ENCODE results near the gene SMAGP. TPM values are rescaled to one million over a fixed set of nuclear protein-coding genes. Genes with fewer than 3 reads are reported as not detected.

The SMAGP gene
- total and polyA plus RNA-seq, 2 donors (not counting 3 experiments of a cell fraction or from before 2014, with no cell fraction given) = 21.4 to 26.2 TPM

DNA sequence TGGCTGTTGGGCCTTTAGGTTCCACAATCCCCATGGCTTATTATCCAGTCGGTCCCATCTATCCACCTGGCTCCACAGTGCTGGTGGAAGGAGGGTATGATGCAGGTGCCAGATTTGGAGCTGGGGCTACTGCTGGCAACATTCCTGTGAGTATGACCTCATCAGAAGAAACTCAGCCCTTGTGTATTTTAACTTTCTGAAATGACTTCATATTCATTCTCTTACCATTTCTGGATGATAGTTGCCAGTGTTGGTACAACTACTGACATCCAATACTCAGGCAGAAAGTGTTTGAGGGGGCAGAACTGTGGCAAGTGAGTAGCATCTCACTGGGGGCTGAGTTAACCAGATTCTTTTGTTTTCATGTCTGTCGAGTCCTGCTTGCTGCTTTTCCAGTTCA, 29.2 kb downstream of the SMAGP start:
- intact Hi-C loops (cut with micrococcal nuclease) (no loop called here), dilution Hi-C loops (cut with MboI; ENCODE audit: extremely low pct_ligation_motif_present, low sequenced_read_pairs) (no loop called here)
- Histone ChIP-seq H3K4me3 (replicated peaks in 1 of 3; ENCODE audit: insufficient read depth in 1 of 3, low read depth in 1 of 3, low read length in 3 of 3) (no peak overlapping the region), H3K79me2 (ENCODE audit: control insufficient read depth, insufficient read depth, low read length) (peaks cover 19% of the 10 kb centered on the region), H2AFZ (ENCODE audit: low read depth, low read length) (no peak overlapping the region), H3K4me1 (ENCODE audit: control insufficient read depth, extremely low read depth, insufficient read depth, low read length) (peaks cover 16% of the 10 kb centered on the region), H3K9ac (replicated peaks; ENCODE audit: extremely low read depth, insufficient read depth, low read length) (no peak overlapping the region), H3K9me3 (replicated peaks; ENCODE audit: control insufficient read depth, insufficient read depth, low read length) (no peaks in the 10 kb centered on the region), H3K27me3 (ENCODE audit: control insufficient read depth in 2 of 2, insufficient read depth in 2 of 2, low read length in 2 of 2) (no peaks in the 10 kb centered on the region), H3K27ac (ENCODE audit: insufficient read depth, low read depth, low read length) (no peak overlapping the region), H3K4me2 (ENCODE audit: insufficient read depth, low read length) (no peak overlapping the region), H3K9me1 (replicated peaks; ENCODE audit: control insufficient read depth, extremely low read depth, insufficient read depth, low read length) (no peaks in the 10 kb centered on the region), H3K36me3 (ENCODE audit: control insufficient read depth in 2 of 2, extremely low read depth in 1 of 2, insufficient read depth in 2 of 2, low read length in 2 of 2) (peaks cover 16 to 29% of the 10 kb centered on the region in 2 experiments), H4K20me1 (replicated peaks; ENCODE audit: control insufficient read depth, extremely low read depth, insufficient read depth, low read length) (no peaks in the 10 kb centered on the region)
- POLR2A ChIA-PET = interaction anchor here (0.6 kb wide), 1 partner anchor 10 kb away, joined by 3 read pairs; no protein-coding TSS in a partner anchor
- CTCF ChIA-PET = interaction anchor here (1.6 to 2.5 kb wide), 3 partner anchors 12 to 100 kb away, joined by 6 to 10 read pairs (median 8); partner anchors contain the start of gene POU6F1
- no peak for FAIRE-seq
- DNase-seq (ENCODE audit: low read depth, low spot score) = no peak
- no peak for TF ChIP-seq GATA2 (IDR thresholded peaks at IDR 0.05; ENCODE audit: insufficient read depth, insufficient read length, low read depth, low read length)
- no TSS peak for BruUV-seq (replicated peaks)

DNA sequence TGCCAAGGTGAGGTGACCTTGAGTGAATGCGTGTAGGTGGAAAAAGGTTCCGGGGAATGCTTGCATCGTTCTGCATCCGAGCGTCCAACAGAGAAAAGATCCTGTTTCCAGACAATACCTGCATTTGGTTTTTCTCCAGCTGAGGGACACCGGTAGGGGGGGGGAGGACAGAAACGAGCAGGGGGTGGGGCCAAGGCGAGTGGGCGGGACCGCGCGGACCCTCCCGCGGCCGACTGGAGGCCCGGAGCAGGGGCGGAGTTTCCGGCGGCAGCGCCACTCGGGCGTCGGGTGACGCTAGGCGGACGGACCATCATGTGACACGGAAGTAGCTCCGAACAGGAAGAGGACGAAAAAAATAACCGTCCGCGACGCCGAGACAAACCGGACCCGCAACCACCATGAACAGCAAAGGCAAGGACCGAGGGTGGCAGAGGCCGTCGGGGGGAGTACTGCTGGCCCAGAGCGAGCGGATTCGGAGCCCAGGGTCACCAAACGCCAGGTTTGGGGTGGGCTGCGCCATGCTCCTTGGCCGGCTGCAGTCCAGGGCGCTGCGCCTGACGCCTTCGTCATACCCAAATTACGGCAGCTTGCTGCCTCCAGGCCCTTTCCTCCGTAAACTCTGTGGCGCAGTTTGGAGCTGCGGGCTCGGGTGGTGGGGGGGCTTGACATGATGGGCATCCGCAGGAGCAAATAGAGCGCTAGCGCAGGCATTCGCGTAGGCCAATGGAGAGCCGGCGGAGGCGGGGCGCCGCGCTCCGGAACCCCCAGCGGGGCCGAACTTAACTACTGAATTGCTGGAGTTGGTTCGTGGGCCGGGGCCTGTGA, 31.5 kb downstream of the SMAGP start, which contains the start of gene DAZAP2:
Gene DAZAP2, plus strand, starts transcription at position 317 of the 825 bp plus-strand sequence. Its CDS starts 82 bp downstream, at position 399.
- FAIRE-seq (peak; percentile 96), DNase-seq (ENCODE audit: low read depth, low spot score) (peak; percentile 96)
- Histone ChIP-seq H3K79me2 (ENCODE audit: control insufficient read depth, insufficient read depth, low read length) (peaks cover 19% of the 10 kb centered on the region), H3K27me3 (ENCODE audit: control insufficient read depth in 2 of 2, insufficient read depth in 2 of 2, low read length in 2 of 2) (no peaks in the 10 kb centered on the region), H4K20me1 (replicated peaks; ENCODE audit: control insufficient read depth, extremely low read depth, insufficient read depth, low read length) (no peaks in the 10 kb centered on the region), H3K9me3 (replicated peaks; ENCODE audit: control insufficient read depth, insufficient read depth, low read length) (no peaks in the 10 kb centered on the region), H2AFZ (ENCODE audit: low read depth, low read length) (peak within 1 kb of the TSS; percentile 69), H3K9ac (replicated peaks; ENCODE audit: extremely low read depth, insufficient read depth, low read length) (peak within 1 kb of the TSS; percentile 95), H3K4me3 (replicated peaks in 1 of 3; ENCODE audit: insufficient read depth in 1 of 3, low read depth in 1 of 3, low read length in 3 of 3) (peak within 1 kb of the TSS; percentile 11 to 97 (median 66)), H3K4me2 (ENCODE audit: insufficient read depth, low read length) (peak within 1 kb of the TSS; percentile 79), H3K9me1 (replicated peaks; ENCODE audit: control insufficient read depth, extremely low read depth, insufficient read depth, low read length) (no peaks in the 10 kb centered on the region), H3K27ac (ENCODE audit: insufficient read depth, low read depth, low read length) (peak within 1 kb of the TSS; percentile 85), H3K4me1 (ENCODE audit: control insufficient read depth, extremely low read depth, insufficient read depth, low read length) (peaks cover 12% of the 10 kb centered on the region), H3K36me3 (ENCODE audit: control insufficient read depth in 2 of 2, extremely low read depth in 1 of 2, insufficient read depth in 2 of 2, low read length in 2 of 2) (peaks cover 16 to 20% of the 10 kb centered on the region in 2 experiments)
- TF ChIP-seq, protein P1, sequence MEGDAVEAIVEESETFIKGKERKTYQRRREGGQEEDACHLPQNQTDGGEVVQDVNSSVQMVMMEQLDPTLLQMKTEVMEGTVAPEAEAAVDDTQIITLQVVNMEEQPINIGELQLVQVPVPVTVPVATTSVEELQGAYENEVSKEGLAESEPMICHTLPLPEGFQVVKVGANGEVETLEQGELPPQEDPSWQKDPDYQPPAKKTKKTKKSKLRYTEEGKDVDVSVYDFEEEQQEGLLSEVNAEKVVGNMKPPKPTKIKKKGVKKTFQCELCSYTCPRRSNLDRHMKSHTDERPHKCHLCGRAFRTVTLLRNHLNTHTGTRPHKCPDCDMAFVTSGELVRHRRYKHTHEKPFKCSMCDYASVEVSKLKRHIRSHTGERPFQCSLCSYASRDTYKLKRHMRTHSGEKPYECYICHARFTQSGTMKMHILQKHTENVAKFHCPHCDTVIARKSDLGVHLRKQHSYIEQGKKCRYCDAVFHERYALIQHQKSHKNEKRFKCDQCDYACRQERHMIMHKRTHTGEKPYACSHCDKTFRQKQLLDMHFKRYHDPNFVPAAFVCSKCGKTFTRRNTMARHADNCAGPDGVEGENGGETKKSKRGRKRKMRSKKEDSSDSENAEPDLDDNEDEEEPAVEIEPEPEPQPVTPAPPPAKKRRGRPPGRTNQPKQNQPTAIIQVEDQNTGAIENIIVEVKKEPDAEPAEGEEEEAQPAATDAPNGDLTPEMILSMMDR (IDR thresholded peaks at IDR 0.05; ENCODE audit: extremely low read depth in 1 of 2, insufficient read depth in 1 of 2, low read depth in 1 of 2, low read length in 2 of 2) = peak in 1 of 2 donors; percentile 31
- TF ChIP-seq MYC (IDR thresholded peaks at IDR 0.05; ENCODE audit: low read depth, low read length) (no peak), GATA2 (IDR thresholded peaks at IDR 0.05; ENCODE audit: insufficient read depth, insufficient read length, low read depth, low read length) (no peak), POLR2AphosphoS5 (IDR thresholded peaks at IDR 0.05; ENCODE audit: insufficient read depth, low read depth, low read length) (peak; percentile 67), POLR2A (IDR thresholded peaks at IDR 0.05; ENCODE audit: low read depth, low read length) (peak; percentile 93)
- TF ChIP-seq, protein P2, sequence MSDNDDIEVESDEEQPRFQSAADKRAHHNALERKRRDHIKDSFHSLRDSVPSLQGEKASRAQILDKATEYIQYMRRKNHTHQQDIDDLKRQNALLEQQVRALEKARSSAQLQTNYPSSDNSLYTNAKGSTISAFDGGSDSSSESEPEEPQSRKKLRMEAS (IDR thresholded peaks at IDR 0.05; ENCODE audit: insufficient read depth, insufficient read length) = peak; percentile 86
- ChIA-PET CTCF (interaction anchor here (0.6 to 1.9 kb wide), 8 partner anchors 14 to 413 kb away, joined by 3 to 11 read pairs (median 4); partner anchors contain the start of gene POU6F1), POLR2A (interaction anchor here (0.6 to 1.0 kb wide), 4 partner anchors 24 to 155 kb away, joined by 3 to 4 read pairs (median 3); no protein-coding TSS in a partner anchor)
- intact Hi-C loops (cut with micrococcal nuclease) = loop anchor here (1.0 to 5.0 kb wide), 4 partner anchors 20 to 191 kb away; partner anchors contain the start of genes CSRNP2, LETMD1, POU6F1 and TFCP2
- TSS peak; percentile 67 for BruUV-seq (replicated peaks)
- dilution Hi-C loops (cut with MboI; ENCODE audit: extremely low pct_ligation_motif_present, low sequenced_read_pairs) = no loop called here
